ENCODE measurements around the gene WDFY1. TPM values are rescaled to one million over a fixed set of nuclear protein-coding genes. Genes with fewer than 3 reads are reported as not detected.
"Not testable (repeated sequence)": the region's sequence is repeated elsewhere in the genome, so short reads cannot be mapped to it uniquely, and the experiment has no call there.

The WDFY1 gene
- total and polyA plus RNA-seq, 3 donors from 2014 or later, result 29.5 to 62.9 (median 49.4) TPM

DNA sequence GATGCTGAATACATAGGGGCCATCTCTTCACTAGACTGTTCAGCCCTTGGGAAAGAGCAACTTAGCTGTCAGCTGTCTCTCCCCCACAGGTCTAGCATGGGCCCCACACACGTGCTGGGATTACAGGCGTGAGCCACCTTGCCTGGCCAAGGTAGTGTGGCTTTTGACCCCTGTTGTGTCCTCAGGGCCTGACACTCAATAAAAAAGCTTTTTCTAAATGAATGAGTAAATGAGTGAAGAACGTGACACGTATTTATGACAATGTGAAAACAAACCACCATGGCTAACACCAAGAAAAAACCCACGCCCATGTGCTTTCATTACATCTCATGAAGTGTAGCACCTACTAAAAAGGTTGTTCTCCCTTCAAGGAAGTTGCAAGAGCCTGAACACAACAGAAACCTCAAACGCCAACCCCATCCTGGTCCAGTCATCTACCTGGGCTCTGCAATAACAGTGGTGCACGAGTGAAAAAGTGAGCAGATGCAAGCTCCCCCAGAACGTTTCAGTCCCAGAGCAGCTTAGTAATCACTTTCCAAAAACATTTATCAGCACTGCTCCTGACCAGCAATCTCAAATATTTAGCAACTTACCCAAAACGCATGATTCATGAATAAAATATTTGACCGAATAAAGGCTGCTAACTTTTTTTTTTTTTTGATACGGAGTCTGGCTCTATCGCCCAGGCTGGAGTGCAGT is 3.4 kb downstream of the WDFY1 start:
- no peaks in the 10 kb centered on the region for H3K27me3 ChIP-seq
- peaks cover 26% of the 10 kb centered on the region for H3K4me1 ChIP-seq
- H3K27ac ChIP-seq, result no peak overlapping the region
- no peaks in the 10 kb centered on the region for H3K9me3 ChIP-seq
- no peak overlapping the region for H3K4me3 ChIP-seq
- H3K36me3 ChIP-seq (ENCODE audit: low read depth, missing control alignments), result no peaks in the 10 kb centered on the region
- no peak for TF ChIP-seq POLR2A (IDR thresholded peaks at IDR 0.05)
- TF ChIP-seq, protein P1, sequence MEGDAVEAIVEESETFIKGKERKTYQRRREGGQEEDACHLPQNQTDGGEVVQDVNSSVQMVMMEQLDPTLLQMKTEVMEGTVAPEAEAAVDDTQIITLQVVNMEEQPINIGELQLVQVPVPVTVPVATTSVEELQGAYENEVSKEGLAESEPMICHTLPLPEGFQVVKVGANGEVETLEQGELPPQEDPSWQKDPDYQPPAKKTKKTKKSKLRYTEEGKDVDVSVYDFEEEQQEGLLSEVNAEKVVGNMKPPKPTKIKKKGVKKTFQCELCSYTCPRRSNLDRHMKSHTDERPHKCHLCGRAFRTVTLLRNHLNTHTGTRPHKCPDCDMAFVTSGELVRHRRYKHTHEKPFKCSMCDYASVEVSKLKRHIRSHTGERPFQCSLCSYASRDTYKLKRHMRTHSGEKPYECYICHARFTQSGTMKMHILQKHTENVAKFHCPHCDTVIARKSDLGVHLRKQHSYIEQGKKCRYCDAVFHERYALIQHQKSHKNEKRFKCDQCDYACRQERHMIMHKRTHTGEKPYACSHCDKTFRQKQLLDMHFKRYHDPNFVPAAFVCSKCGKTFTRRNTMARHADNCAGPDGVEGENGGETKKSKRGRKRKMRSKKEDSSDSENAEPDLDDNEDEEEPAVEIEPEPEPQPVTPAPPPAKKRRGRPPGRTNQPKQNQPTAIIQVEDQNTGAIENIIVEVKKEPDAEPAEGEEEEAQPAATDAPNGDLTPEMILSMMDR (IDR thresholded peaks at IDR 0.05), result no peak
- no peak for DNase-seq
- intact Hi-C loops (cut with DNase I; ENCODE audit: low total_unique reads), result no loop called here
- 52 to 66% methylated on average over 12 of the region's 12 CpGs for WGBS, 2 donors

DNA sequence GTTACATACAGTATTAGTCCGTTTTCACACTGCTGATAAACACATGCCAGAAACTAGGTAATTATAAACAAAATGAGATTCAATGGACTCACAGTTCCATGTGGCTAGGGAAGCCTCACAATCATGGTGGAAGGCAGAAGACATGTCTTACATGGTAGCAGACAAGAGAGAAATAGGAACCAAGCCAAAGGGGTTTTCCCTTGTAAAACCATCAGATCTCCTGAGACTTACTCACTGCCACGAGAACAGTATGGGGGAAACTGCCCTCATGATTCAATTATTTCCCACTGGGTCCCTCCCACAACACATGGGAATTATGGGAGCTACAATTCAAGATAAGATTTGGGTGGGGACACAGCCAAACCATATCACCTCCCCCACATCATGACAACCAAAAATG is 5.7 kb downstream of the WDFY1 start:
- H3K27ac ChIP-seq; intact Hi-C loops (cut with DNase I; ENCODE audit: low total_unique reads); H3K27me3 ChIP-seq; H3K36me3 ChIP-seq (ENCODE audit: low read depth, missing control alignments); H3K9me3 ChIP-seq; H3K4me3 ChIP-seq; DNase-seq: not testable (repeated sequence)
- H3K4me1 ChIP-seq, result peaks cover 20% of the 10 kb centered on the region
- 43 to 69% methylated on average over 2 of the region's 2 CpGs for WGBS, 2 donors

DNA sequence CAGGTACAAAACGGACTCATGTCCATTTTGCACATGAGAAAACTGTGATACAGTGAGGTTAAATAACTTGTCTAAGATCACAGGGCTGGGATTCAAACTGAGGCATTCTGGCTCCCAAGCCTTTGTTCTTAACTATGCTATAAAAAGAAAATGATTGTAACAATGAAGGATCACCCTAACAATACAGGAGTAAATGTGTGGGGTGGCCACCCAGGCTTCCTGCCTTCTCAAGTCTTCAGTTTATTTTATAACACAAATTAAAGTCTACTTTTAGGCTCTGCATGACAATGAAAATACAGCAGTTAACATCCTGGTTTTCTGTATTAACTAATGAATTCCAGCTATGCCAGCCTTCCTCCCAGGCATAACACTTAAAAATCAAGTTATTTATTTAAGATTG is 7.6 kb downstream of the WDFY1 start:
- DNase-seq, result no peak
- WGBS, 2 donors, result 0% methylated on average over 1 of the region's 1 CpG

DNA sequence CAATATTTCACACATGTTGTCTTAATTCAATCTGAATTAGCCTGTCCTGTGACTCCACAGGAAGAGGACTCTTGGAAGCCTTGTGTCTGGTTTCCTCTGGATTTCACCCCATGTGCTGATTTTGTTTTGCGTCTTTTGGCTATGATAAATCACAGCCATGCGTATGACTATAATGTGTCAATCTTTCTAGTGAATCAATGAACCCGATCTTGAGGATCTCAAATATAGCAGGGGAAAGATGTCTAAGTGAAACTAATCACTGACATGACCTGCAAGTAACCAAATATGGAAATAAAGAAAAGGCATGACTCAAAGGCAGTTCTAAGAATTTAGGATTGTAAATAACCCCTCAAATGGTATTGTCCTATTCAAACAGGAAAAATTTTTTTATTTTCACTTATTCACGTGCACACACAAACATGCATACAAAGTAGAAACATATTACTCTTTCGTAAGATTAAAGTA is 8.2 kb downstream of the WDFY1 start:
- no peaks in the 10 kb centered on the region for H3K36me3 ChIP-seq (ENCODE audit: low read depth, missing control alignments)
- H3K27me3 ChIP-seq, result no peaks in the 10 kb centered on the region
- no peak for DNase-seq
- no peak for TF ChIP-seq POLR2A (IDR thresholded peaks at IDR 0.05)
- TF ChIP-seq, protein P1 (IDR thresholded peaks at IDR 0.05), result no peak
- no peak overlapping the region for H3K4me3 ChIP-seq
- H3K4me1 ChIP-seq, result peaks cover 10% of the 10 kb centered on the region
- no peaks in the 10 kb centered on the region for H3K9me3 ChIP-seq
- no peak overlapping the region for H3K27ac ChIP-seq
- intact Hi-C loops (cut with DNase I; ENCODE audit: low total_unique reads), result no loop called here
- WGBS, 2 donors, result 68 to 73% methylated on average over 5 of the region's 5 CpGs

More for the DNA sequence above, 7.6 kb downstream of the WDFY1 start:
- Histone ChIP-seq H3K4me3 (no peak overlapping the region), H3K4me1 (peaks cover 13% of the 10 kb centered on the region), H3K27ac (no peak overlapping the region), H3K9me3 (no peaks in the 10 kb centered on the region), H3K27me3 (no peaks in the 10 kb centered on the region), H3K36me3 (ENCODE audit: low read depth, missing control alignments) (no peaks in the 10 kb centered on the region)
- intact Hi-C loops (cut with DNase I; ENCODE audit: low total_unique reads), result no loop called here
- TF ChIP-seq POLR2A (IDR thresholded peaks at IDR 0.05), result no peak
- TF ChIP-seq, protein P1 (IDR thresholded peaks at IDR 0.05), result no peak

DNA sequence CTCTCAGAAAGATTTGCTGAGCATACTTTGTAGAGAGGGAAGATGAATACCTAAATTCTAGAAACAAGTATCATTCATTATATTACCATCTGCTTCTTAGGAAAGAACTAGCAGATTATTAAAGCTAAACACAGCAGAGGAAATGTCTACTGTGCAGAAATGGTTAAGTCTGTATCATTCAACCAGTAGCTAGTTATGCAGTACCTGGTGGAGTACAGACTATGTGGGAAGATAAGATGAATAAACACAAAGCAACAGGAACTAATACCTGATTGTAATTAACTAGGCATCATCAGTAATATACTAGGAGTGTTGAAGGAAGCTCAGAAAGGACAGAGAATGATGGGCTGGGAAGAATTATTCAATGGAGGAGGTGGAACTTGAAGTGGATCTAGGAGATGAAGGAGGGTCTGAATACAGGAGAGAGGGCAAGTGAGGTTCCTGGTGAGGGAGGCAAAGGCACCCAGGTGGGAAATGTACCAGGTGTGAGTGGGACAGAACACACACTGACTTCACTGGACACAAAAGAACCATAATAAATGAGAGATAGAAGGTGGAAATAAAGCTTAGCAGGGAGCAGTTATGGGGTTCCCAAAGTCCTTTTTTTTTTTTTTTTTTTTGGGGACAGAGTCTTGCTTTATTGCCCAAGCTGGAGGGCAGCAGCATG is 9.5 kb downstream of the WDFY1 start:
- DNase-seq, result no peak
- H3K9me3 ChIP-seq, result no peaks in the 10 kb centered on the region
- H3K27ac ChIP-seq, result no peak overlapping the region
- peaks cover 5% of the 10 kb centered on the region for H3K4me1 ChIP-seq
- no peak overlapping the region for H3K4me3 ChIP-seq
- TF ChIP-seq, protein P1 (IDR thresholded peaks at IDR 0.05), result no peak
- TF ChIP-seq POLR2A (IDR thresholded peaks at IDR 0.05), result no peak
- no peaks in the 10 kb centered on the region for H3K36me3 ChIP-seq (ENCODE audit: low read depth, missing control alignments)
- no peaks in the 10 kb centered on the region for H3K27me3 ChIP-seq
- intact Hi-C loops (cut with DNase I; ENCODE audit: low total_unique reads), result no loop called here
